Endodermal cell (in vitro differentiated cells): Measurements from ENCODE around the gene PHETA1. TPM values are rescaled to one million over a fixed set of nuclear protein-coding genes. Genes with fewer than 3 reads are reported as not detected.
A peak's percentile ranks its signal among the peaks of the same experiment; 100 is the strongest.

Experiments
- DNase-seq: peaks from one replicate; pipeline ENCODE4 v3.0.0-alpha.2; 2017
- H3K27ac ChIP-seq: 2 replicates; pipeline ENCODE4 v1.5.1; 2013; ENCODE audit warnings: mild to moderate bottlenecking, low read depth, low read length, moderate library complexity
- H3K27me3 ChIP-seq: 2 replicates; pipeline ENCODE4 v1.6.1; 2013; ENCODE audit warnings: mild to moderate bottlenecking, low read length, moderate library complexity; ENCODE audit not compliant: insufficient read depth, control insufficient read depth, poor library complexity, severe bottlenecking
- H3K36me3 ChIP-seq: 2 replicates; pipeline ENCODE4 v1.7.0; 2013; ENCODE audit warnings: mild to moderate bottlenecking, low read length, moderate library complexity; ENCODE audit not compliant: control insufficient read depth, insufficient read depth
- H3K4me1 ChIP-seq: one replicate; pipeline ENCODE4 v1.7.0; 2013; ENCODE audit warnings: low read length; ENCODE audit not compliant: control insufficient read depth, insufficient read depth
- H3K4me3 ChIP-seq: 2 replicates; pipeline ENCODE4 v1.5.1; 2013; ENCODE audit warnings: mild to moderate bottlenecking, low read length, moderate library complexity
- H3K9ac ChIP-seq: 2 replicates; pipeline ENCODE4 v1.6.1; 2013; ENCODE audit warnings: mild to moderate bottlenecking, low read length, moderate library complexity; ENCODE audit not compliant: poor library complexity, severe bottlenecking; ENCODE audit errors: extremely low read depth
- H3K9me3 ChIP-seq: 2 replicates; pipeline ENCODE4 v1.6.1; 2013; ENCODE audit warnings: mild to moderate bottlenecking, low read length, moderate library complexity; ENCODE audit not compliant: control insufficient read depth
- H3K27ac Mint-ChIP-seq: 2 replicates; pipeline ENCODE4 v1.8.0; 2020; ENCODE audit warnings: mixed read lengths
- H3K27me3 Mint-ChIP-seq: 2 replicates; pipeline ENCODE4 v1.8.0; 2021; ENCODE audit warnings: mild to moderate bottlenecking, mixed read lengths; ENCODE audit not compliant: insufficient read depth
- H3K36me3 Mint-ChIP-seq: 2 replicates; pipeline ENCODE4 v1.8.0; 2020; ENCODE audit warnings: low read depth, mixed read lengths
- H3K4me1 Mint-ChIP-seq: 2 replicates; pipeline ENCODE4 v1.8.0; 2020; ENCODE audit warnings: mixed read lengths
- H3K4me3 Mint-ChIP-seq: 2 replicates; pipeline ENCODE4 v1.8.0; 2020; ENCODE audit warnings: mild to moderate bottlenecking, moderate library complexity, mixed read lengths
- H3K9me3 Mint-ChIP-seq: 2 replicates; pipeline ENCODE4 v1.8.0; 2020; ENCODE audit warnings: mild to moderate bottlenecking, mixed read lengths
- CTCF ChIP-seq: fragments of 200-600 bp; sonication (generic); conservative IDR thresholded peaks from 2 replicates; pipeline ENCODE4 v1.5.0; 2021; ENCODE audit warnings: antibody characterized with exemption, mild to moderate bottlenecking
- WGBS, 2 experiments: methylation state at CpG; one replicate each; pipeline versions ENCODE4 v1.1.5 to v1.1.7; 2013; ENCODE audit warnings: missing lambda C conversion rate in 2 of 2, mixed read lengths in 1 of 2; ENCODE audit not compliant: insufficient coverage in 1 of 2, insufficient read length in 1 of 2; 5-methylcytosine and 5-hydroxymethylcytosine counted together
- total RNA-seq, 2 donors: library from RNA; stranded (reverse); fragmentation: NEBNext Ultra II Directional in 1 of 2; extraction: Animal tissue kit (Norgen Biotek cat#: 25700) in 1 of 2; gene quantifications; 2 replicates in 1 of 2; 3 replicates in 1 of 2; pipeline ENCODE4 v1.2.1, GENCODE V29; 2021

PHETA1 gene
- total RNA-seq, 2 donors from 2014 or later: 15.0 to 19.2 TPM

DNA sequence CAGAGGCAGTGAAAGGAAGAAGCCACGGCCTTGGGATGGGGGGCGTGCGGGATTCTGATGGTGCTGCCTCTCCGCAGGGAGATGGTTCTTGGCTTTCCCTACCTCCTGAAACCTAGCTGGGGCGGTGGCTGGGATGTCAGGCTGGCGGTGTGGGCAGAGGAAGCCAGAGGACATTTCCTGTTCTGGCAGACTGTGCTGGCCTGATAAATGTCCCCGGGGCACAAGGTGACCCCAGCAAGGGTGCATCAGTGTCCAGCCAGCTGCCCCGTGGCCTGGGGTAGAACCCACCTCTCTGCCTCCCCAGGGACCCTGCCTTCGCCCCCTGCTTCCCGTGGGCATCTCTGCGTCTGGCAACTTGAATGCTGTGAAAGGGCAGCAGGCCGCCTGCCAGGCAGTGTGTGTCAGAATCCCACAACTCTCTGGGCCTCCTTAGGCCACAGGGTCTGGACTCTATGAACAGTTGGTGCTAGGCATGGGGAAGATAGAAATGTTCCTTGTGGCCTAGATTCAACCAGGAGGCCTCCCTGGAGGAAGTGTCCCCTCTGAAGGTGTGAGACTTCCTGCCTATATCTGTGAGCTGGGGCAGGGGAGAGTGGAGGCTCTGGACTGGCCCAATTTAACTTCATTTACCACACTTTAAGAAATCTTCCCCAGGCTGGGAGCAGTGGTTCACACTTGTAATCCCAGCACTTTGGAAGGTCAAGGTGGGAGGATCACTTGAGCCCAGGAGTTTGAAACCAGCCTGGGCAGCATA lies 41.7 kb upstream of the PHETA1 start:
- no peak overlapping the region for H3K4me3 ChIP-seq
- H3K4me1 ChIP-seq: peaks cover 31% of the 10 kb centered on the region
- peak; percentile 76 for DNase-seq
- H3K27ac Mint-ChIP-seq: peak overlapping the region; percentile 55
- peaks cover 7% of the 10 kb centered on the region for H3K27me3 Mint-ChIP-seq
- H3K36me3 Mint-ChIP-seq: no peaks in the 10 kb centered on the region
- 87 to 92% methylated on average over 8 to 12 of the region's 12 CpGs for WGBS, 2 experiments
- H3K27ac ChIP-seq: peak overlapping the region; percentile 36
- H3K36me3 ChIP-seq: no peaks in the 10 kb centered on the region
- no peaks in the 10 kb centered on the region for H3K9me3 Mint-ChIP-seq
- peaks cover 34% of the 10 kb centered on the region for H3K4me1 Mint-ChIP-seq
- H3K27me3 ChIP-seq: no peaks in the 10 kb centered on the region
- no peak for TF ChIP-seq CTCF
- H3K9me3 ChIP-seq: no peaks in the 10 kb centered on the region
- H3K4me3 Mint-ChIP-seq: no peak overlapping the region
- no peak overlapping the region for H3K9ac ChIP-seq

DNA sequence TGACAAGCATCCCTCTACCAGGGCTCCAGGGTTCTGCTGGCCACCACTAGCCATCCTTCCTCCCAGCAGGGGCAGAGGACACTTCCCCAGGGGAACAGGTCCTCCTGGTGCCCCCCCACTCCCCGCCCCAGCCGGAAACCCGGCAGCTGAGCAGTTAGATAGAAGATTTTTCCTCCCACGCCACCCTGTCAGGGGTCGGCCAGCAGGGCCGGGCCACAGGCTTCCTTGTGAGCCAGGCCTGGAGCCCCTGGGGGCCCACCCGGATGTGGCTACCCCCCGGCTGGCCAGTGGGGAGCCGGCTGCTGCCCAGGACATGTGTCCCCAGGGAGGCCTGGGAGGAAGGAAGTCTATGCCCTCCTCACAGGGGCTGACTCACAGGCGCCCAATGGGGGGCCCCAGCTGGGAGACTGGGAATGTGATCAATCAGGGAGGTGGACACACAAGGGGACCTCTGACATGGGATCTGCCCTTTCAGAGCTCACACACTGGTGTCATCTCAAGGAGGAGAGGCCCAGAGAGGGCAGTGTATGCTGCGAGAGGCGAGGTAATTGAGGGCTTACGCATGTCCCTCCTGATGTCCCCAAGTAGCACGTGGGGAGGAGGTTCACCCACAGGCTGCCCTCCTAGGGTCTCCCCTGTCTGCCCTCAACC lies 41.0 kb upstream of the PHETA1 start:
- Mint-ChIP-seq H3K9me3 (no peaks in the 10 kb centered on the region), H3K4me1 (peaks cover 34% of the 10 kb centered on the region), H3K4me3 (no peak overlapping the region), H3K27ac (peak overlapping the region; percentile 30), H3K36me3 (no peaks in the 10 kb centered on the region), H3K27me3 (peaks cover 9% of the 10 kb centered on the region)
- peak; percentile 88 for DNase-seq
- TF ChIP-seq CTCF: no peak
- Histone ChIP-seq H3K9me3 (no peaks in the 10 kb centered on the region), H3K4me3 (no peak overlapping the region), H3K4me1 (peaks cover 31% of the 10 kb centered on the region), H3K36me3 (no peaks in the 10 kb centered on the region), H3K27ac (peak overlapping the region; percentile 60), H3K9ac (no peak overlapping the region), H3K27me3 (no peaks in the 10 kb centered on the region)
- 70 to 77% methylated on average over 4 to 14 of the region's 14 CpGs for WGBS, 2 experiments

DNA sequence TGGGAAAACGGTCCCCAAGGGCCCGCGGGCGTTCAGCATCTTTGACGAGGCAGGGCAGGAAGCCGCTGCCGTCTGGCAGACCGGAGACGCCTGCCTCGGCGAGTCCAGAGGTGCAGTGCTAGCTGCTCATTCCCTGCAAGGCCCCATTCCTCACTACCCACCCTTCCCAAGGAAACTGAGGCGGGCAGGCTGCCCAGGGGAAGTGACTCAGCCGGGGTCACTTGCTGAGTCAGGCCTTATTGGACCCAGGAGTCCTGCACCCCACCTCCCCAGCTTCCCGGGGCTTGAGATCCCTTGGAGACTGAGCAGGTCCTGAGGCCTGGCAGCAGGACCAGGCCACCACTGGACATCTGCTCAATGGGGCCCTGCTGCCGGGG lies 40.5 kb upstream of the PHETA1 start:
- H3K4me1 ChIP-seq: peaks cover 31% of the 10 kb centered on the region
- no peak overlapping the region for H3K4me3 Mint-ChIP-seq

More for the DNA sequence above, 40.5 kb upstream of the PHETA1 start:
- H3K36me3 Mint-ChIP-seq: no peaks in the 10 kb centered on the region
- no peak overlapping the region for H3K27ac Mint-ChIP-seq
- H3K36me3 ChIP-seq: no peaks in the 10 kb centered on the region
- peak overlapping the region; percentile 60 for H3K27ac ChIP-seq
- DNase-seq: no peak
- H3K27me3 ChIP-seq: peaks cover 4% of the 10 kb centered on the region
- no peaks in the 10 kb centered on the region for H3K9me3 ChIP-seq
- H3K27me3 Mint-ChIP-seq: peaks cover 13% of the 10 kb centered on the region
- 83 to 86% methylated on average over 9 to 15 of the region's 15 CpGs for whole genome bisulfite sequencing, 2 experiments
- H3K9me3 Mint-ChIP-seq: no peaks in the 10 kb centered on the region
- no peak for TF ChIP-seq CTCF
- peaks cover 38% of the 10 kb centered on the region for H3K4me1 Mint-ChIP-seq
- H3K9ac ChIP-seq: no peak overlapping the region
- H3K4me3 ChIP-seq: no peak overlapping the region
